HEK293 (cell line): ENCODE measurements around the gene SP6.

Source experiments
- GLIS1 ChIP-seq: fragments of 450-650 bp; formaldehyde crosslinking; IDR thresholded peaks from 2 replicates; pipeline ENCODE4 v1.5.1; 2016; ENCODE audit warnings: missing biosample characterization, missing genetic modification characterization
- HOXC10 ChIP-seq: sonication (generic); formaldehyde crosslinking; IDR thresholded peaks from 2 replicates; pipeline ENCODE4 v1.8.1; 2023; ENCODE audit warnings: mild to moderate bottlenecking, missing genetic modification reagents
- KLF10 ChIP-seq: fragments of 450-650 bp; IDR thresholded peaks from 2 replicates; pipeline ENCODE4 v1.5.1; 2018; ENCODE audit warnings: missing biosample characterization, mild to moderate bottlenecking, missing genetic modification characterization
- MZF1 ChIP-seq: fragments of 450-650 bp; formaldehyde crosslinking; IDR thresholded peaks from 2 replicates; pipeline ENCODE4 v1.5.1; 2017; ENCODE audit warnings: missing biosample characterization, missing genetic modification characterization, borderline replicate concordance
- PRDM6 ChIP-seq: fragments of 450-650 bp; formaldehyde crosslinking; IDR thresholded peaks from 2 replicates; pipeline ENCODE4 v1.5.1; 2017; ENCODE audit warnings: missing biosample characterization, missing genetic modification characterization
- WT1 ChIP-seq: fragments of 450-650 bp; formaldehyde crosslinking; IDR thresholded peaks from 2 replicates; pipeline ENCODE4 v1.5.1; 2016; ENCODE audit warnings: missing biosample characterization, missing genetic modification characterization
- ZBTB1 ChIP-seq: fragments of 450-650 bp; formaldehyde crosslinking; IDR thresholded peaks from 2 replicates; pipeline ENCODE4 v1.5.1; 2016; ENCODE audit warnings: missing biosample characterization, missing genetic modification characterization
- ZBTB7A ChIP-seq: fragments of 450-650 bp; formaldehyde crosslinking; IDR thresholded peaks from 2 replicates; pipeline ENCODE4 v1.5.1; 2016; ENCODE audit warnings: low read depth, missing biosample characterization, missing genetic modification characterization
- ZFP37 ChIP-seq: fragments of 450-650 bp; formaldehyde crosslinking; IDR thresholded peaks from 2 replicates; pipeline ENCODE4 v1.5.1; 2016; ENCODE audit warnings: missing biosample characterization, missing genetic modification characterization
- ZNF112 ChIP-seq: fragments of 450-650 bp; formaldehyde crosslinking; IDR thresholded peaks from 2 replicates; pipeline ENCODE4 v1.5.0; 2017; ENCODE audit warnings: missing biosample characterization, missing genetic modification characterization
- ZNF114 ChIP-seq: fragments of 450-650 bp; formaldehyde crosslinking; IDR thresholded peaks from 2 replicates; pipeline ENCODE4 v1.5.0; 2017; ENCODE audit warnings: missing biosample characterization, missing genetic modification characterization
- ZNF16 ChIP-seq: fragments of 450-650 bp; formaldehyde crosslinking; IDR thresholded peaks from 2 replicates; pipeline ENCODE4 v1.5.1; 2016; ENCODE audit warnings: low read depth, missing biosample characterization, missing genetic modification characterization
- ZNF23 ChIP-seq: fragments of 450-650 bp; formaldehyde crosslinking; IDR thresholded peaks from 2 replicates; pipeline ENCODE4 v1.5.1; 2016; ENCODE audit warnings: missing biosample characterization, missing genetic modification characterization, borderline replicate concordance
- ZNF248 ChIP-seq: fragments of 450-650 bp; formaldehyde crosslinking; IDR thresholded peaks from 2 replicates; pipeline ENCODE4 v1.5.1; 2017; ENCODE audit warnings: missing biosample characterization, missing genetic modification characterization
- ZNF292 ChIP-seq: fragments of 450-650 bp; formaldehyde crosslinking; IDR thresholded peaks from 2 replicates; pipeline ENCODE4 v1.5.1; 2016; ENCODE audit warnings: low read depth, missing biosample characterization, missing genetic modification characterization, borderline replicate concordance
- ZNF335 ChIP-seq: fragments of 450-650 bp; formaldehyde crosslinking; conservative IDR thresholded peaks from 2 replicates; pipeline ENCODE4 v1.5.1; 2016; ENCODE audit warnings: missing biosample characterization, missing genetic modification characterization
- ZNF350 ChIP-seq: fragments of 450-650 bp; formaldehyde crosslinking; IDR thresholded peaks from 2 replicates; pipeline ENCODE4 v1.5.0; 2017; ENCODE audit warnings: missing biosample characterization, mild to moderate bottlenecking, missing genetic modification characterization
- ZNF391 ChIP-seq: fragments of 450-650 bp; formaldehyde crosslinking; IDR thresholded peaks from 2 replicates; pipeline ENCODE4 v1.5.1; 2016; ENCODE audit warnings: low read depth, missing biosample characterization, missing genetic modification characterization, borderline replicate concordance
- ZNF404 ChIP-seq: fragments of 450-650 bp; formaldehyde crosslinking; IDR thresholded peaks from 2 replicates; pipeline ENCODE4 v1.5.1; 2017; ENCODE audit warnings: missing biosample characterization, missing genetic modification characterization
- ZNF571 ChIP-seq: fragments of 450-650 bp; formaldehyde crosslinking; IDR thresholded peaks from 2 replicates; pipeline ENCODE4 v1.5.0; 2017; ENCODE audit warnings: missing biosample characterization, missing genetic modification characterization
- ZNF580 ChIP-seq: fragments of 450-650 bp; formaldehyde crosslinking; IDR thresholded peaks from 2 replicates; pipeline ENCODE4 v1.5.1; 2016; ENCODE audit warnings: missing biosample characterization, missing genetic modification characterization
- ZNF596 ChIP-seq: fragments of 450-650 bp; IDR thresholded peaks from 2 replicates; pipeline ENCODE4 v1.5.0; 2018; ENCODE audit warnings: missing biosample characterization, mild to moderate bottlenecking, missing genetic modification characterization, moderate library complexity
- ZNF658 ChIP-seq: fragments of 450-650 bp; formaldehyde crosslinking; IDR thresholded peaks from 2 replicates; pipeline ENCODE4; 2016; ENCODE audit warnings: missing biosample characterization, missing genetic modification characterization
- ZNF677 ChIP-seq: fragments of 450-650 bp; IDR thresholded peaks from 2 replicates; pipeline ENCODE4 v1.5.0; 2018; ENCODE audit warnings: missing biosample characterization, mild to moderate bottlenecking, missing genetic modification characterization, moderate library complexity
- ZNF776 ChIP-seq: fragments of 450-650 bp; formaldehyde crosslinking; IDR thresholded peaks from 2 replicates; pipeline ENCODE4 v1.5.0; 2017; ENCODE audit warnings: missing biosample characterization, missing genetic modification characterization, borderline replicate concordance
- ZNF785 ChIP-seq: fragments of 450-650 bp; formaldehyde crosslinking; IDR thresholded peaks from 2 replicates; pipeline ENCODE4 v1.5.1; 2016; ENCODE audit warnings: missing biosample characterization, missing genetic modification characterization
- ZSCAN16 ChIP-seq: fragments of 450-650 bp; formaldehyde crosslinking; IDR thresholded peaks from 2 replicates; pipeline ENCODE4 v1.5.1; 2016; ENCODE audit warnings: missing biosample characterization, missing genetic modification characterization
- ZSCAN23 ChIP-seq: fragments of 450-650 bp; formaldehyde crosslinking; IDR thresholded peaks from 2 replicates; pipeline ENCODE4 v1.5.1; 2016; ENCODE audit warnings: missing biosample characterization, missing genetic modification characterization
- TF ChIP-seq, protein P1 (sequence below): fragments of 450-650 bp; formaldehyde crosslinking; IDR thresholded peaks from 2 replicates; pipeline ENCODE4 v1.5.1; 2017; ENCODE audit warnings: missing biosample characterization, missing genetic modification characterization
- TF ChIP-seq, protein P2 (sequence below): fragments of 450-650 bp; formaldehyde crosslinking; IDR thresholded peaks from 2 replicates; pipeline ENCODE4; 2016; ENCODE audit warnings: missing biosample characterization, missing genetic modification characterization
- TF ChIP-seq, protein P3 (sequence below): sonication (generic); formaldehyde crosslinking; IDR thresholded peaks from 2 replicates; pipeline ENCODE4 v1.8.1; 2022; ENCODE audit warnings: mild to moderate bottlenecking, moderate library complexity, missing genetic modification reagents
- TF ChIP-seq, protein P4 (sequence below): fragments of 450-650 bp; formaldehyde crosslinking; IDR thresholded peaks from 2 replicates; pipeline ENCODE4 v1.5.1; 2016; ENCODE audit warnings: missing biosample characterization, missing genetic modification characterization, low read depth

Gene SP6

DNA sequence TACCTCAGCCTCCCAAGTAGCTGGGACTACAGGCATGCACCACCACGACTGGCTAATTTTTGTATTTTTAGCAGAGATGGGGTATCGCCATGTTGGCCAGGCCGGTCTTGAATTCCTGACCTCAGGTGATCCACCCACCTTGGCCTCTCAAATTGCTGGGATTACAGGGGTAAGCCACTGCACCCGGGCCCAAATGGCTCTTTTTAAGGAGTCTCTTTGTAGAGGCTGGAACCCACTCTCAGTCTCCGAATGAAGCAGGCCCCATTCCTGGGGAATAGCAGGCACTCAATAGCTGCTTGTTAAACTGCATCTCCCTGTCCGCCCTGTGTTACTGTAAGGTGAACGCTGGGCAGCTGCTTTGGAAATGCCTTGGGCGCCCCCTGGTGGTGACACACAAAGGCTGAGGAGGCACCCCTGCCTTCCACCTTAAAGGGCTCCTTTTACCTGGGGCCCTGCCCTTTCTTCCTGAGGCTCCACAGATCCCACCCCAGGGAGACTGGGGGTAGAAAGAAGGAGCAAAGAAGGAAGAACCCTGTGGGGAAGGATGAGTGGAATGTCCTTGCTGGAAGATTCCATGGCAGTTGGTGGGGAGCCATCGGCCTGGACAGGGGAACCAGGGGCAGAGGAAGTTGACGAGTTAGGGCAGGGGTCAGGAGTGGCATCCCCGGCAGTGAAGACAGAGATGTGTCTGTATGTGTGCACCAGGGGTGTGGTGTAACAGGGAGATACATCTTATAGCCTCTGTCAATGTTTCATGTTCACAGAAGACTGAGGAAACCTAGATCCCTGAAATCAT lies 39.0 kb upstream of the SP6 start (continued):
- TF ChIP-seq, protein P1, sequence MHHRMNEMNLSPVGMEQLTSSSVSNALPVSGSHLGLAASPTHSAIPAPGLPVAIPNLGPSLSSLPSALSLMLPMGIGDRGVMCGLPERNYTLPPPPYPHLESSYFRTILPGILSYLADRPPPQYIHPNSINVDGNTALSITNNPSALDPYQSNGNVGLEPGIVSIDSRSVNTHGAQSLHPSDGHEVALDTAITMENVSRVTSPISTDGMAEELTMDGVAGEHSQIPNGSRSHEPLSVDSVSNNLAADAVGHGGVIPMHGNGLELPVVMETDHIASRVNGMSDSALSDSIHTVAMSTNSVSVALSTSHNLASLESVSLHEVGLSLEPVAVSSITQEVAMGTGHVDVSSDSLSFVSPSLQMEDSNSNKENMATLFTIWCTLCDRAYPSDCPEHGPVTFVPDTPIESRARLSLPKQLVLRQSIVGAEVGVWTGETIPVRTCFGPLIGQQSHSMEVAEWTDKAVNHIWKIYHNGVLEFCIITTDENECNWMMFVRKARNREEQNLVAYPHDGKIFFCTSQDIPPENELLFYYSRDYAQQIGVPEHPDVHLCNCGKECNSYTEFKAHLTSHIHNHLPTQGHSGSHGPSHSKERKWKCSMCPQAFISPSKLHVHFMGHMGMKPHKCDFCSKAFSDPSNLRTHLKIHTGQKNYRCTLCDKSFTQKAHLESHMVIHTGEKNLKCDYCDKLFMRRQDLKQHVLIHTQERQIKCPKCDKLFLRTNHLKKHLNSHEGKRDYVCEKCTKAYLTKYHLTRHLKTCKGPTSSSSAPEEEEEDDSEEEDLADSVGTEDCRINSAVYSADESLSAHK (tag by site-specific recombination), result no peak
- no peak for TF ChIP-seq KLF10 (tag by site-specific recombination)
- TF ChIP-seq, protein P2, sequence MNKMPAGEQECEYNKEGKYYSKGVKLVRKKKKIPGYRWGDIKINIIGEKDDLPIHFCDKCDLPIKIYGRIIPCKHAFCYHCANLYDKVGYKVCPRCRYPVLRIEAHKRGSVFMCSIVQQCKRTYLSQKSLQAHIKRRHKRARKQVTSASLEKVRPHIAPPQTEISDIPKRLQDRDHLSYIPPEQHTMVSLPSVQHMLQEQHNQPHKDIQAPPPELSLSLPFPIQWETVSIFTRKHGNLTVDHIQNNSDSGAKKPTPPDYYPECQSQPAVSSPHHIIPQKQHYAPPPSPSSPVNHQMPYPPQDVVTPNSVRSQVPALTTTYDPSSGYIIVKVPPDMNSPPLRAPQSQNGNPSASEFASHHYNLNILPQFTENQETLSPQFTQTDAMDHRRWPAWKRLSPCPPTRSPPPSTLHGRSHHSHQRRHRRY, result no peak
- TF ChIP-seq ZBTB1, result no peak
- no peak for TF ChIP-seq ZNF350 (tag by site-specific recombination)
- no peak for TF ChIP-seq ZNF292
- TF ChIP-seq, protein P3, sequence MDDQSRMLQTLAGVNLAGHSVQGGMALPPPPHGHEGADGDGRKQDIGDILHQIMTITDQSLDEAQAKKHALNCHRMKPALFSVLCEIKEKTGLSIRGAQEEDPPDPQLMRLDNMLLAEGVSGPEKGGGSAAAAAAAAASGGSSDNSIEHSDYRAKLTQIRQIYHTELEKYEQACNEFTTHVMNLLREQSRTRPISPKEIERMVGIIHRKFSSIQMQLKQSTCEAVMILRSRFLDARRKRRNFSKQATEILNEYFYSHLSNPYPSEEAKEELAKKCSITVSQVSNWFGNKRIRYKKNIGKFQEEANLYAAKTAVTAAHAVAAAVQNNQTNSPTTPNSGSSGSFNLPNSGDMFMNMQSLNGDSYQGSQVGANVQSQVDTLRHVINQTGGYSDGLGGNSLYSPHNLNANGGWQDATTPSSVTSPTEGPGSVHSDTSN (CRISPR knock-in tag), result no peak
- TF ChIP-seq, protein P4, sequence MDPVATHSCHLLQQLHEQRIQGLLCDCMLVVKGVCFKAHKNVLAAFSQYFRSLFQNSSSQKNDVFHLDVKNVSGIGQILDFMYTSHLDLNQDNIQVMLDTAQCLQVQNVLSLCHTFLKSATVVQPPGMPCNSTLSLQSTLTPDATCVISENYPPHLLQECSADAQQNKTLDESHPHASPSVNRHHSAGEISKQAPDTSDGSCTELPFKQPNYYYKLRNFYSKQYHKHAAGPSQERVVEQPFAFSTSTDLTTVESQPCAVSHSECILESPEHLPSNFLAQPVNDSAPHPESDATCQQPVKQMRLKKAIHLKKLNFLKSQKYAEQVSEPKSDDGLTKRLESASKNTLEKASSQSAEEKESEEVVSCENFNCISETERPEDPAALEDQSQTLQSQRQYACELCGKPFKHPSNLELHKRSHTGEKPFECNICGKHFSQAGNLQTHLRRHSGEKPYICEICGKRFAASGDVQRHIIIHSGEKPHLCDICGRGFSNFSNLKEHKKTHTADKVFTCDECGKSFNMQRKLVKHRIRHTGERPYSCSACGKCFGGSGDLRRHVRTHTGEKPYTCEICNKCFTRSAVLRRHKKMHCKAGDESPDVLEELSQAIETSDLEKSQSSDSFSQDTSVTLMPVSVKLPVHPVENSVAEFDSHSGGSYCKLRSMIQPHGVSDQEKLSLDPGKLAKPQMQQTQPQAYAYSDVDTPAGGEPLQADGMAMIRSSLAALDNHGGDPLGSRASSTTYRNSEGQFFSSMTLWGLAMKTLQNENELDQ (tag by site-specific recombination), result no peak
- TF ChIP-seq ZBTB7A, result no peak
- TF ChIP-seq GLIS1 (tag by site-specific recombination), result no peak
- no peak for TF ChIP-seq ZNF16 (tag by site-specific recombination)
- no peak for TF ChIP-seq ZNF580 (tag by site-specific recombination)
- no peak for TF ChIP-seq HOXC10
- TF ChIP-seq ZNF596, result no peak
- TF ChIP-seq ZNF658 (tag by site-specific recombination), result no peak
- no peak for TF ChIP-seq WT1 (tag by site-specific recombination)
- TF ChIP-seq ZFP37 (tag by site-specific recombination), result no peak
- TF ChIP-seq ZSCAN23, result no peak
- no peak for TF ChIP-seq PRDM6
- no peak for TF ChIP-seq ZNF112
- peak; percentile 26; the same call in 1 of the 2 replicates for TF ChIP-seq ZNF335 (tag by site-specific recombination)
- TF ChIP-seq ZNF677 (tag by site-specific recombination), result no peak
- no peak for TF ChIP-seq ZNF785
- TF ChIP-seq ZNF404, result no peak
- no peak for TF ChIP-seq ZNF114 (tag by site-specific recombination)
- no peak for TF ChIP-seq ZSCAN16 (tag by site-specific recombination)
- TF ChIP-seq ZNF776 (tag by site-specific recombination), result no peak
- TF ChIP-seq ZNF571, result no peak
- TF ChIP-seq ZNF391 (tag by site-specific recombination), result no peak
- no peak for TF ChIP-seq ZNF23 (tag by site-specific recombination)
- no peak for TF ChIP-seq ZNF248 (tag by site-specific recombination)
- no peak for TF ChIP-seq MZF1
